Loucy (cell line): ENCODE measurements around the gene CYP3A5.

ENCODE experiments used
- CTCF ChIP-seq: fragments of 200-600 bp; sonication (generic); conservative IDR thresholded peaks from 2 replicates; pipeline ENCODE4 v1.5.1; 2014; ENCODE audit warnings: mild to moderate bottlenecking, antibody characterized with exemption, low read length
- EZH2phosphoT487 ChIP-seq: fragments of 200-600 bp; IDR thresholded peaks from 2 replicates; pipeline ENCODE4 v1.6.1; 2018; ENCODE audit warnings: antibody characterized with exemption, mild to moderate bottlenecking, moderate library complexity, borderline replicate concordance

- TF ChIP-seq CTCF = no peak
- TF ChIP-seq EZH2phosphoT487 = no peak
Measured at GRCh38 chr7:99627513-99627912, 52.3 kb downstream of the CYP3A5 start.
